GM19035 (cell line): ENCODE measurements around the gene SLTM.
"Not testable (repeated sequence)": the region's sequence is repeated elsewhere in the genome, so short reads cannot be mapped to it uniquely, and the experiment has no call there.

ENCODE experiments used
- ATAC-seq: cut with Tn5 transposase; IDR thresholded peaks from one replicate; pipeline ENCODE4 v1.9.1; 2021; ENCODE audit not compliant: unreplicated experiment

SLTM gene

GRCh38 chr15:58877999-58878825 is 55.3 kb downstream of the SLTM start:
- no peak for ATAC-seq

- ATAC-seq = no peak
Observed at GRCh38 chr15:58876306-58877106, 57.0 kb downstream of the SLTM start.

DNA sequence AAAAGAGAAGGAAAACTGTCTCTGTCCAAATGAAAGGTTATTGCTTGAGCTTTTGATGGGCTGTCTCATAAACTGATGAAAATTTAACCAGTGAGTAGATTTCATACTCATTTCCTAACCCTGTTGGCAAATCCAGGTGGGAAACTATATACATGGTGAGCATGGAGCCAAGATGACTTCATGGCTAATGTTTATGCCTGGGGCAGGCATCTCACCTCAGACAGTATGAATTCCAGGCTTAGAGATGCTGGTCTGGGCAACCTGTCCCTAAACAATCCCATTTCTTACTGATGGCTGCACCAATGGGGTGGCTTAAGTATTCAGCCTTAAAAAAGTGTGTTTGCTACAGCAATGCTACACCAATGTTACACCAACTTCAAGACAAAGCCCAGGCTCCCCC is 58.1 kb downstream of the SLTM start:
- ATAC-seq = no peak

GRCh38 chr15:58873267-58873666 is 60.2 kb downstream of the SLTM start:
- ATAC-seq = no peak

GRCh38 chr15:58870451-58870850 is 63.0 kb downstream of the SLTM start:
- ATAC-seq = no peak

DNA sequence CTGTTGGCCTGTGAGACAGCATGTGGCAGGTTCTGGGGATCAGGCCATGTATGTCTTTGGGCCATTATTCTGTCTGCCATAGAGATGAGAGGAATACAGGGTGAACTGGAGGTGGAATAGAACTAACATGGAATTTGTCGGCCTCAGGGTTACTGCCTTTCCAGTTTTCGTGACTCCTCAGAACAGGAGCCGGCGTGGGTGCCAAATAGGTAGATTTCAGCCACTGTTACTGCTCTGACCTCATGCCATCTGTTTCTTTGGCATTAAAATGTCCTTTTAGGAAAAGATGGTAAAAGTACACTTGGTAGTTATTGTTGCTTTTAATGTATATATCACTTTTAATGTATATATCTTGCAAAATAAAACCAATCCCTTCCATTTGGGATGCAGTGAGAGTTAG is 65.6 kb downstream of the SLTM start:
- no peak for ATAC-seq

- ATAC-seq = no peak
Observed at GRCh38 chr15:58865425-58865880, 68.0 kb downstream of the SLTM start.

- no peak for ATAC-seq
Observed at GRCh38 chr15:58864602-58865424, 68.7 kb downstream of the SLTM start.

DNA sequence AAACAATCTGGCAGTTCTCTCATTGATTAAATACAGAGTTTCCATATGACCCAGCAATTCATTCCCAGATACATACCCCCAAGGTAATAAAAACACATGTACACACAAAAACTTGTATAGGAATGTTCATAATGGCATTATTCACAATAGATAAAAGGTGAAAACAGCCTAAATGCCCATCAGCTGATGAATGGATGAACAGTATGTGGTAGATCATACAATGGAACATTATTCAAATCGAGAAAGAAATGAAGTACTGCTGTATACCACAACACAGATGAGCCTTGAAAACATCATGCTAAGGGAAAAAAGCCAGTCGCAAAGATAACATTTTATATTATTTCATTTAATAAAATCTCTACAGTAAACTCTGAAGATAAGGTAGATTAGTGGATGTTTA is 71.2 kb downstream of the SLTM start:
- no peak for ATAC-seq

DNA sequence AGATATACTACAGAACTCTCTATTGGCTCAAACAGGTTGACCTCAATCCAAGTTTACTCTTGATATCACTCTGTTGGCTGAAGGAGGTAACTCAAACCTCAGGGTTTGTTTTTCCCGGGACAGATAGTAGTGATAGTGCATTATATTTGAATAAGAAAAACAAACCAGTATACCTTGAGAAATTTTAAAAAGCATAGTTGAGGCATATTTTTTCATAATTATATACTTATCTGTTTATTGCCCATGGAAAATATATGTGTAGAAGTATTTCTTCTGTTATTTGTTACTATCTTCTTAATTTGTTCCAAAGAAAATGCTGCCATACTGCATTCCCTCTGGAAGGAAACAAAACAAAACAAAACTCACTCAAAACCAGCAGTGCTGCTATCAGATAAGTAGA is 76.9 kb downstream of the SLTM start:
- not testable (repeated sequence) for ATAC-seq

GRCh38 chr15:58856086-58856485 is 77.4 kb downstream of the SLTM start:
- no peak for ATAC-seq

GRCh38 chr15:58854593-58854992 is 78.9 kb downstream of the SLTM start:
- no peak for ATAC-seq

- ATAC-seq = no peak
Observed at GRCh38 chr15:58852347-58852746, 81.1 kb downstream of the SLTM start.

GRCh38 chr15:58851205-58851604 is 82.3 kb downstream of the SLTM start:
- ATAC-seq = not testable (repeated sequence)

DNA sequence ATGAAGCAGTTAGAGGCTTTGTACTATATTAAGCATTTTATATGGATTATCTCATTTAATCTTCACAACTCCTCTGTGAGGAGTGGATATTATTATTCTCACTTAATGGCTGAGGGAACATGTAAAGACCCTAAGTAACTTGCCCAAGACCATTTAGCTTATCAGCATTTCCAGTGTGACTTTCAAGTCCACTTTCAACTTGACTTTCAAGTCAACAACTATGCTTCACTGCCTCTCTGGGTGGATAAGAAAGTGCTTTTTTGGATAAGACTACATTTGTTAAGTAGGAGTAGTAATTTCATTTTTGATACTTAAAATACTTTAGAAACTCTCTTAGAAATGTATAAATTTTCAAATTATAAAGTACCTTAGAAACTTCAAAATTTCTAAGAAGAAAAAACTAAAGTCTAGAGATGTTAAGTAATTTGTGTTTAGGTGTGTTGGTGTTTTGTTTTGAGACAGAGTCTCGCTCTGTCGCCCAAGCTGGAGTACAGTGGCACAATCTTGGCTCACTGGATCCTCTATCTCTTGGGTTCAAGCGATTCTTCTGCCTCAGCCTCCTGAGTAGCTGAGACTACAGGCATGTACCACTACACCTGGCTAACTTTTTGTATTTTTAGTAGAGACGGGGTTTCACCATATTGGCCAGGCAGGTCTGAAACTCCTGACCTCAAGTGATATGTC is 90.6 kb downstream of the SLTM start:
- ATAC-seq = no peak

GRCh38 chr15:58840048-58840447 is 93.4 kb downstream of the SLTM start:
- no peak for ATAC-seq

GRCh38 chr15:58839485-58839884 is 94.0 kb downstream of the SLTM start:
- ATAC-seq = no peak

DNA sequence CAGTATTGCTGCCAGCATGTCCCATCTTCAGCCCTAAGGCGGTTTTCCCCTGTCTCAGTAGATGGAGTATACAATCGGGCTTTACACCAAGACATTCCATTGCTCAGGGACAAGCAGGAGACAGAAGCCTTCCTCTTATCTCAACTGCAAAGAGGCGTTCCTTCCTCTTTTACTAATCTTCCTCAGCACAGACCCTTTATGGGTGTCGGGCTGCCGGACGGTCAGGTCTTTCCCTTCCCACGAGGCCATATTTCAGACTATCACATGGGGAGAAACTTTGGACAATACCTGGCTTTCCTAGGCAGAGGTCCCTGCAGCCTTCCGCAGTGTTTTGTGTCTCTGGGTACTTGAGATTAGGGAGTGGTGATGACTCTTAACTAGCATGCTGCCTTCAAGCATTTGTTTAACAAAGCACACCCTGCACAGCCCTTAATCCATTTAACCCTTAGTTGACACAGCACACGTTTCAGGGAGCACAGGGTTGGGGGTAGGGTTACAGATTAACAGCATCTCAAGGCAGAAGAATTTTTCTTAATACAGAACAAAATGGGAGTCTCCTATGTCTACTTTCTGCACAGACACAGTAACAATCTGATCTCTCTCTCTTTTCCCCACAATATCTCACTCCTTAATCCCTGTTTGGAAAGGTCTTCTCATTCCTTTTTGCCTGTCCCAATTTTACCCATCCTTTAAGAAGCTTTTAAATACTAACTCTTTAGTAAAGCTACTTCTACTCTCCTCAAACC is 99.6 kb downstream of the SLTM start:
- not testable (repeated sequence) for ATAC-seq

DNA sequence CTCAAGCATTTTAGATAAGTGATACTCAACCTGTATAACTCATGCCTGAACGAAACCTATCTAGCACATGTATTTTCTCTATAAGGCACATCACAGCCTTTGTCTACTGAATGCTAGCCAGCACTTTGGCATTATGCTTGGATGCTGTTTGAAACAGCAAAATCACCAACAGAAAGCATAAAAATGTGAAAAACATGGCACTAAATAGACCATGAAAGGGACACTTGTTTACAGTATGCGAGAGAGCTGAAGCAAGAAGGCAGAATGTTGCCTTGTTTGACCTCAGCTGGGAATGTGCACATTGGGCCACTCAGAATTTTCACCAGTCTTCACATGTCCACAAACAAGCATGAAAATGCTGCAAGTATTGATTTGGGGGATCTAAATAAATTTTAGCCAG is 102.9 kb downstream of the SLTM start:
- no peak for ATAC-seq
